AG04450 (cell line): ENCODE measurements around the gene SORCS2. TPM values are rescaled to one million over a fixed set of nuclear protein-coding genes. Genes with fewer than 3 reads are reported as not detected.

Source experiments
- CTCF ChIA-PET: fragments of 300-600, 350-600 bp; formaldehyde crosslinking; extraction: SDS; loops from one replicate; lab custom pipeline; 2022; ENCODE audit warnings: antibody characterized with exemption, inconsistent platforms; lab: Charles Lee
- POLR2A ChIA-PET: fragments of 350-600 bp; formaldehyde crosslinking; extraction: SDS; loops from one replicate; lab custom pipeline; 2021; ENCODE audit warnings: antibody characterized with exemption, inconsistent platforms; lab: Yijun Ruan, JAX
- DNase-seq: peaks from one replicate; pipeline ENCODE4 v3.0.0-alpha.2; 2011; ENCODE audit warnings: low read depth, low spot score
- H3K27ac ChIP-seq: one replicate; pipeline ENCODE4 v1.5.1; 2012; ENCODE audit warnings: low read depth, low read length, control low read depth
- H3K27me3 ChIP-seq: one replicate; pipeline ENCODE4 v1.6.0; 2012; ENCODE audit warnings: low read length; ENCODE audit not compliant: control insufficient read depth, insufficient read depth
- H3K4me3 ChIP-seq: 2 replicates; pipeline ENCODE4 v1.5.1; 2011; ENCODE audit warnings: mild to moderate bottlenecking, low read depth, low read length, control low read depth
- H3K9me3 ChIP-seq: 2 replicates; pipeline ENCODE4 v1.5.1; 2012; ENCODE audit warnings: low read length; ENCODE audit not compliant: control insufficient read depth, insufficient read depth
- polyA plus RNA-seq: library from polyadenylated mRNA; depleted of rRNA; stranded (reverse); fragments of >200 nt; gene quantifications from 2 replicates; pipeline ENCODE4 v1.2.3, GENCODE V29; 2011
- TF ChIP-seq, protein P1 (sequence below): IDR thresholded peaks from 2 replicates; pipeline ENCODE4 v1.5.1; 2011; ENCODE audit warnings: low read depth, low read length, control low read depth, inconsistent platforms

The SORCS2 gene
- polyA plus RNA-seq, 1 experiment = 0.29 TPM

DNA sequence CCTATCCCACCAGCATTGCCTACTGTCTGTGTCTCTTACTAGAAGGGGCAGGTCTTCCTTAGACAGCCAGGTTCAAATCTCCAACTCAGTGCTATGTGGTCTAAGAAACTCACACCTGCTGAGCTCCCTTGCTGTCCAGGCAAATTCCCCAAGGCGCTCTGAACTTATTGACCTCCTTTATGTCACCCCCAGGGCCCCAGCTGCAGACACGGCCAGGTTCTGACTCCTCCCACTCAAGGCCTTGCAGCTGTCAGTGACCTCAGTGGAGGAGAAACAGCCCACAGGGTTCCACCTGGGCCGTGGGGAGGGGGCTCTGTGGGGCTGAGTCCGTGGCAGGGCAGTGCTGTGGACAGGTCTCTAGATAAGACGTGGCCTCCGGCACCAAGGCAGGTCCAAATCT lies 284.5 kb downstream of the SORCS2 start:
- TF ChIP-seq, protein P1, sequence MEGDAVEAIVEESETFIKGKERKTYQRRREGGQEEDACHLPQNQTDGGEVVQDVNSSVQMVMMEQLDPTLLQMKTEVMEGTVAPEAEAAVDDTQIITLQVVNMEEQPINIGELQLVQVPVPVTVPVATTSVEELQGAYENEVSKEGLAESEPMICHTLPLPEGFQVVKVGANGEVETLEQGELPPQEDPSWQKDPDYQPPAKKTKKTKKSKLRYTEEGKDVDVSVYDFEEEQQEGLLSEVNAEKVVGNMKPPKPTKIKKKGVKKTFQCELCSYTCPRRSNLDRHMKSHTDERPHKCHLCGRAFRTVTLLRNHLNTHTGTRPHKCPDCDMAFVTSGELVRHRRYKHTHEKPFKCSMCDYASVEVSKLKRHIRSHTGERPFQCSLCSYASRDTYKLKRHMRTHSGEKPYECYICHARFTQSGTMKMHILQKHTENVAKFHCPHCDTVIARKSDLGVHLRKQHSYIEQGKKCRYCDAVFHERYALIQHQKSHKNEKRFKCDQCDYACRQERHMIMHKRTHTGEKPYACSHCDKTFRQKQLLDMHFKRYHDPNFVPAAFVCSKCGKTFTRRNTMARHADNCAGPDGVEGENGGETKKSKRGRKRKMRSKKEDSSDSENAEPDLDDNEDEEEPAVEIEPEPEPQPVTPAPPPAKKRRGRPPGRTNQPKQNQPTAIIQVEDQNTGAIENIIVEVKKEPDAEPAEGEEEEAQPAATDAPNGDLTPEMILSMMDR = no peak
- DNase-seq = no peak
- H3K4me3 ChIP-seq = no peak overlapping the region
- peaks cover 34% of the 10 kb centered on the region for H3K27me3 ChIP-seq
- ChIA-PET CTCF (no interaction called here), POLR2A (no interaction called here)
- no peak overlapping the region for H3K27ac ChIP-seq
- H3K9me3 ChIP-seq = no peaks in the 10 kb centered on the region

DNA sequence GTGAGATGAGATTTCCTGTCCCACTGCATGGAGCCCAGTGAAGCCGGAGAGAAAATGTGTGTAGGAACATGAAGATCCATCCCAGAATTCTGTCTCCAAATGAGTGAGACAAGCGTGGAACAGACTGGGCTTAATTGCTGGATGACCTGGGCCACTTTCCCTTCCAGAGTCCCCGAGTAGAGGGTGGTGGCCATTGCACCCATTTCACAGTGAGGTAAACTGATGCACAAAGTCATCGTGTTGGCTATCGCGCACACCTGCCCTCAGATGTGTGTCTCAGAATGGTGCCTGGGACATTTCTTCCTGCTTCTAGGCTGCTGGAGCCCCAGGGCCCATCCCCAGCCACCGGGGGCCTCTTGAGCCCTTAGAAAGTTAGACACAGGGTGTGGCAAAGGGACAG lies 285.4 kb downstream of the SORCS2 start:
- TF ChIP-seq, protein P1 = no peak
- Histone ChIP-seq H3K9me3 (no peaks in the 10 kb centered on the region), H3K4me3 (no peak overlapping the region), H3K27ac (no peak overlapping the region), H3K27me3 (peaks cover 25% of the 10 kb centered on the region)
- CTCF ChIA-PET = no interaction called here
- POLR2A ChIA-PET = no interaction called here
- DNase-seq = no peak

DNA sequence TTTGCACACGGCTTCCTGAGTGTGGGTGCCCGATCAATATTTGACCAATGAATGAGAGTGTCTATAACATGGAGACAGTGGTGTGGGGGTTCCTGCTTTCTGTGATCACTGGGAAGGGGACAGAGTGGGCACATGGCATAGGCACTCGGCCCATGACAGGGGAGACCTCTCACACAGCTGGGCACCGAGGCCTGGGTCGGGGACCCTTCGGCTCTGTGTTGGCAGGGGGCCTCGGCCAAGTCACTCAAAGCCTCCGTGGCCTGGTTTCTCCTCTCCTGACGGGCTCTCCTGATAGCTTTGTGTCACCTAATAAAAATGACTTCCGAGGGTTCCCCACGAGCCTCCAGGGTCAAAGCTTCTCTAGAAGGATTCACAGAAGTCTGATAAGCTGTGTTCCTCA lies 286.3 kb downstream of the SORCS2 start:
- CTCF ChIA-PET = interaction anchor here (1.0 kb wide), 1 partner anchor 18 kb away, joined by 3 read pairs; no protein-coding TSS in a partner anchor
- POLR2A ChIA-PET = no interaction called here
- no peaks in the 10 kb centered on the region for H3K9me3 ChIP-seq
- no peak overlapping the region for H3K4me3 ChIP-seq
- no peak for DNase-seq
- no peak overlapping the region for H3K27ac ChIP-seq
- peaks cover 23% of the 10 kb centered on the region for H3K27me3 ChIP-seq
- TF ChIP-seq, protein P1 = no peak

DNA sequence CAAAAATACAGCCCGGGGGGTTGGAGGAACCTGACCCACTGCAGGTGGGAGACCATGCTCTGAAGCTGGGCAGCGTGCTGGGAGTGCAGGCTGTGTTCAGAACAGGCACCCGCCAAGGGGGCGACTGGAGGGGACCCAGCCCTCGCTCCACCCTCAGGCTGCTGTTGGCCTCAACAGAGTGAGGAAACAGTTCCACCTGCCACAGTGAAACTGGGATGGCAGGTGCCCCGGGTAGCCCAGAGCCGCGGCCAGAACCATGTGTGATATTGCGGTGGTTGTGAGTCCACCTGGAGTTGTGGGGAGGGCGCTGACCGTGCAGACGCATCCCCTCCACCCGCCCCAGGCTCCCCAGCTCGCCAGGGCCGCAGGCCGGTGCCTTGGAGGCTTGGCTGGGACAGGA lies 288.1 kb downstream of the SORCS2 start:
- CTCF ChIA-PET = no interaction called here
- TF ChIP-seq, protein P1 = no peak
- Histone ChIP-seq H3K4me3 (no peak overlapping the region), H3K9me3 (no peaks in the 10 kb centered on the region), H3K27ac (no peak overlapping the region), H3K27me3 (peaks cover 20% of the 10 kb centered on the region)
- DNase-seq = no peak
- POLR2A ChIA-PET = no interaction called here

DNA sequence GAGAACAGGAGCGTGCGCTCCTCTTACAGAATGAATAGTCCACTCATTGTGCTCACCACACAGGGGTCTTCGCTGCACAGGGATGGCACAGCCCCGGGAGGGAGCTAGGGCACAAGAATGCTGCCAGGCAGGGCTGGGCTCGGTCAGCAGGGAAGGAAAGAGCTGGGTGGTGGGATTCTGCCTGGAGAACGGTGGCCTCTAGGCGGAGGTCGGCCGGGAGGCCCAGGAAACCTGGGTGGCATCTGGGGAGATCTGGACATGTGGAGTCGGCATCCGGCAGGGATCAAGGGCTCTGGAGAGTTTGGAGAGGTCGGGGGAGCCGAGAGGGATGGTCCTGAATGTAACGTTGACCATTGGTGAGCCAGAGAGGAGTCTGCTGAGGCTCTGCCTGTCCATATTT lies 288.9 kb downstream of the SORCS2 start:
- Histone ChIP-seq H3K9me3 (no peaks in the 10 kb centered on the region; the same call in 1 of the 2 replicates), H3K27me3 (peaks cover 25% of the 10 kb centered on the region), H3K4me3 (no peak overlapping the region), H3K27ac (no peak overlapping the region)
- POLR2A ChIA-PET = no interaction called here
- CTCF ChIA-PET = no interaction called here
- TF ChIP-seq, protein P1 = no peak
- no peak for DNase-seq
